Glutamatergic neuron (in vitro differentiated cells): ENCODE results near the gene PRR29. TPM values are rescaled to one million over a fixed set of nuclear protein-coding genes. Genes with fewer than 3 reads are reported as not detected.

ENCODE experiments used
- DNase-seq: peaks from one replicate; pipeline ENCODE4 v3.0.0; 2022
- H3K27ac Mint-ChIP-seq: one replicate; pipeline ENCODE4 v1.8.0; 2020; ENCODE audit warnings: mild to moderate bottlenecking, mixed read lengths, inconsistent platforms; ENCODE audit not compliant: unreplicated experiment
- H3K27me3 Mint-ChIP-seq: one replicate; pipeline ENCODE4 v1.8.0; 2020; ENCODE audit warnings: mild to moderate bottlenecking, moderate library complexity, mixed read lengths, inconsistent platforms; ENCODE audit not compliant: unreplicated experiment
- H3K36me3 Mint-ChIP-seq: one replicate; pipeline ENCODE4 v1.8.0; 2020; ENCODE audit warnings: mild to moderate bottlenecking, mixed read lengths, inconsistent platforms; ENCODE audit not compliant: unreplicated experiment
- H3K4me1 Mint-ChIP-seq: one replicate; pipeline ENCODE4 v1.8.0; 2020; ENCODE audit warnings: mild to moderate bottlenecking, low read depth, mixed read lengths, inconsistent platforms; ENCODE audit not compliant: unreplicated experiment
- H3K4me3 Mint-ChIP-seq: one replicate; pipeline ENCODE4 v1.8.0; 2020; ENCODE audit warnings: mild to moderate bottlenecking, mixed read lengths, inconsistent platforms; ENCODE audit not compliant: unreplicated experiment
- H3K9me3 Mint-ChIP-seq: one replicate; pipeline ENCODE4 v1.8.0; 2020; ENCODE audit warnings: mild to moderate bottlenecking, moderate library complexity, mixed read lengths, inconsistent platforms; ENCODE audit not compliant: unreplicated experiment
- CTCF ChIP-seq: fragments of 200-600 bp; sonication (generic); IDR thresholded peaks from one replicate; pipeline ENCODE4 v1.5.0; 2021; ENCODE audit not compliant: partially characterized antibody, unreplicated experiment
- total RNA-seq: library from RNA; stranded (reverse); fragmentation: NEBNext Ultra II Directional; extraction: Animal tissue kit (Norgen Biotek cat#: 25700); gene quantifications from one replicate; pipeline ENCODE4 v1.2.1, GENCODE V29; 2021; ENCODE audit not compliant: unreplicated experiment

PRR29 gene
- total RNA-seq, 1 donor from 2014 or later, result not detected

GRCh38 chr17:64051153-64051552 lies 53.0 kb downstream of the PRR29 start:
- TF ChIP-seq CTCF, result no peak
- Mint-ChIP-seq H3K4me1 (no peaks in the 10 kb centered on the region), H3K36me3 (no peaks in the 10 kb centered on the region), H3K4me3 (no peak overlapping the region), H3K27me3 (no peaks in the 10 kb centered on the region), H3K27ac (no peak overlapping the region), H3K9me3 (no peaks in the 10 kb centered on the region)
- DNase-seq, result no peak

GRCh38 chr17:64053101-64053500 lies 55.0 kb downstream of the PRR29 start:
- no peaks in the 10 kb centered on the region for H3K9me3 Mint-ChIP-seq
- no peak overlapping the region for H3K4me3 Mint-ChIP-seq
- H3K36me3 Mint-ChIP-seq, result no peaks in the 10 kb centered on the region
- no peaks in the 10 kb centered on the region for H3K27me3 Mint-ChIP-seq
- TF ChIP-seq CTCF, result no peak
- H3K4me1 Mint-ChIP-seq, result no peaks in the 10 kb centered on the region
- no peak overlapping the region for H3K27ac Mint-ChIP-seq
- DNase-seq, result no peak

Other genes with a start within 250 kb of the PRR29 start
- 56.4 TPM for gene CCDC47, start 224.8 kb upstream of the PRR29 start, total RNA-seq
- 181 TPM for gene DDX42, start 224.2 kb upstream of the PRR29 start, total RNA-seq
- 133 TPM for gene PSMC5, start 170.9 kb upstream of the PRR29 start, total RNA-seq
- gene FTSJ3, start 170.7 kb upstream of the PRR29 start, total RNA-seq, result 42.0 TPM
- gene SMARCD2, start 155.7 kb upstream of the PRR29 start, total RNA-seq, result 84.5 TPM
- gene CSH2, start 124.7 kb upstream of the PRR29 start, total RNA-seq, result 0.56 TPM
- gene GH2, start 116.4 kb upstream of the PRR29 start, total RNA-seq, result not detected
- gene CSH1, start 101.8 kb upstream of the PRR29 start, total RNA-seq, result not detected
- not detected for gene CSHL1, start 87.1 kb upstream of the PRR29 start, total RNA-seq
- not detected for gene GH1, start 79.5 kb upstream of the PRR29 start, total RNA-seq
- not detected for gene CD79B, start 66.0 kb upstream of the PRR29 start, total RNA-seq
- gene SCN4A, start 25.4 kb upstream of the PRR29 start, total RNA-seq, result 7.9 TPM
- gene ICAM2, start 22.3 kb downstream of the PRR29 start, total RNA-seq, result not detected
- gene ERN1, start 131.8 kb downstream of the PRR29 start, total RNA-seq, result 6.9 TPM